Stomach smooth muscle (tissue), 2 donors: ENCODE results near the gene CPA5.

Experiments
- H3K27ac ChIP-seq: one replicate; pipeline ENCODE4 v1.7.0; 2013; ENCODE audit warnings: mild to moderate bottlenecking, low read length, inconsistent platforms
- H3K27me3 ChIP-seq, 2 donors: one replicate each; pipeline ENCODE4 v1.7.0; 2013; ENCODE audit warnings: low read length in 2 of 2; ENCODE audit not compliant: insufficient read depth in 2 of 2, control insufficient read depth in 1 of 2
- H3K36me3 ChIP-seq, 2 donors: one replicate each; pipeline ENCODE4 v1.7.0; 2013; ENCODE audit warnings: low read length in 2 of 2; ENCODE audit not compliant: control insufficient read depth in 2 of 2, insufficient read depth in 2 of 2
- H3K4me1 ChIP-seq: one replicate; pipeline ENCODE4 v1.7.0; 2013; ENCODE audit warnings: low read length; ENCODE audit not compliant: control insufficient read depth, insufficient read depth
- H3K4me3 ChIP-seq, 2 donors: one replicate each; pipeline ENCODE4 v1.7.0; 2013; ENCODE audit warnings: low read length in 2 of 2
- H3K9ac ChIP-seq, 2 donors: one replicate each; pipeline ENCODE4 v1.7.0; 2013; ENCODE audit warnings: low read length in 2 of 2, mild to moderate bottlenecking in 1 of 2
- H3K9me3 ChIP-seq, 2 donors: one replicate each; pipeline ENCODE4 v1.7.0; 2013; ENCODE audit warnings: low read length in 2 of 2; ENCODE audit not compliant: control insufficient read depth in 2 of 2
- donor health status: healthy.
- donor health status: Pancreatic carcinoma.

The CPA5 gene

GRCh38 chr7:130387628-130388403, 43.2 kb downstream of the CPA5 start:
- H3K27ac ChIP-seq = no peak overlapping the region

GRCh38 chr7:130388671-130389070, 44.1 kb downstream of the CPA5 start:
- Histone ChIP-seq H3K27ac (no peak overlapping the region), H3K27me3 (no peaks in the 10 kb centered on the region), H3K36me3 (no peaks in the 10 kb centered on the region), H3K9me3 (no peaks in the 10 kb centered on the region), H3K4me3 (no peak overlapping the region), H3K4me1 (no peaks in the 10 kb centered on the region), H3K9ac (no peak overlapping the region)

More at GRCh38 chr7:130387628-130388403, 43.2 kb downstream of the CPA5 start:
- Histone ChIP-seq H3K9ac (no peak overlapping the region), H3K9me3 (no peaks in the 10 kb centered on the region), H3K4me1 (no peaks in the 10 kb centered on the region), H3K4me3 (no peak overlapping the region), H3K36me3 (no peaks in the 10 kb centered on the region), H3K27me3 (no peaks in the 10 kb centered on the region)

- Histone ChIP-seq H3K4me3 (no peak overlapping the region), H3K27me3 (no peaks in the 10 kb centered on the region), H3K9me3 (no peaks in the 10 kb centered on the region), H3K36me3 (no peaks in the 10 kb centered on the region), H3K4me1 (no peaks in the 10 kb centered on the region), H3K27ac (no peak overlapping the region), H3K9ac (no peak overlapping the region)
Observed at GRCh38 chr7:130390486-130390885, 45.9 kb downstream of the CPA5 start.

DNA sequence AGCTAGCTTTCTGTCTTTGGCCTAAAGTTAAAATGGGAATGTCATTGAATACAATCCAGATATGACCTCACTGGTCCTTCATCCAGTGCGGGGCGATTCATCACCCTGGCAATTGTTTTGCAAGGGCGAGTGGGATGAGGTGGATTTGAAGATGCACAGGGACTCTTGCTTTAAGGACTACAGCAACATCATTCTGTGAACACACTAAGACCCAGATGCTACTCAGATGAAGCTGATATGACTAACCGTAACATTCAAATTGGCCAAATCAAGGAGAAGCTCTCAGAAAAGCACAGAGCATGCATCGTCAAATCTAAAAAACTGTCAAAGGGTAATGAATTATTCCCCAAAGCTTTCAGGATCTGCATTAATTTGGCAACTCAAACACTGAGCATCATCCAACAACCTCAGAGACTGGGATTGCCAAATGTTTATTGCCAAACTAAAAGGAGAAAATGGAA, 48.5 kb downstream of the CPA5 start:
- no peak overlapping the region for H3K9ac ChIP-seq
- H3K4me3 ChIP-seq = no peak overlapping the region
- H3K27me3 ChIP-seq = no peaks in the 10 kb centered on the region
- H3K9me3 ChIP-seq = no peaks in the 10 kb centered on the region
- no peaks in the 10 kb centered on the region for H3K36me3 ChIP-seq
- no peak overlapping the region for H3K27ac ChIP-seq
- H3K4me1 ChIP-seq = no peaks in the 10 kb centered on the region

GRCh38 chr7:130393841-130394411, 49.3 kb downstream of the CPA5 start:
- Histone ChIP-seq H3K4me3 (no peak overlapping the region), H3K36me3 (no peaks in the 10 kb centered on the region), H3K27ac (no peak overlapping the region), H3K9me3 (no peaks in the 10 kb centered on the region), H3K27me3 (no peaks in the 10 kb centered on the region), H3K4me1 (no peaks in the 10 kb centered on the region), H3K9ac (no peak overlapping the region)

DNA sequence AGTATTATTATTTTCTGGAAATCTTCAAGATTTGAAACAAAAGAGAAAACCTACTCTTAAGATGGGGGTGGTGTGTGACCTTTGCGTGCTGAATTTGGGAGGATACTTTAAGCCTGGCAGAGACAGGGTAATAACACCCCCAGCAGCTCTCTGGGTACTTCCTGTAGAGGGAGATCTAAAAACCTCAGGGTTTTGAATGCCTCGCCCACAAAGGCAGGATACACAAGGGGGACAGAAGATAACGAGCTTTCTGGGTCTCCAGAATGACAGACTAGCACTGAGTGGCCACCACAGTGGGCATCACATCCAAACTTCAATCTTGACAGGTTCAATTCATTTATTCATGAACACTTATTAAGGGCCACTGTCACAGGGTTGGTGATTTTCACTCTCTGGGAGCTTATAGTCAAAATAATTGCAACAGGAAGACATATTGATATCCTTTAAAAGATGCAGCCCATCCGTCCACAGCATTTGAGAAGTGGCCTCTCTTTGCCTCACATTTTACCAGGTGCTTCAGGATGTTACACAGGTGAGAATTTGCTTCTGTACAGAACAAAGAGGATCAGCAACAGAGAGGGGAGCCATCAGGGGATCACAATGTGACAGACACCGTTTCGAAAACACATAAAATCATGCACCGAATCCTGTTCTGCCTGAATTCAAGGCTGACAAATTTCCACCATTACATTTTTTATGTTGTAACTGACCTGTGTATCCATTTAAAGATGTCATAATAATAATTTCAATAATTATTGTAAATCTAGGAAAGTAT, 50.0 kb downstream of the CPA5 start:
- no peak overlapping the region for H3K4me3 ChIP-seq
- H3K9ac ChIP-seq = no peak overlapping the region
- H3K27me3 ChIP-seq = no peaks in the 10 kb centered on the region
- no peaks in the 10 kb centered on the region for H3K9me3 ChIP-seq
- no peaks in the 10 kb centered on the region for H3K4me1 ChIP-seq
- no peak overlapping the region for H3K27ac ChIP-seq
- H3K36me3 ChIP-seq = no peaks in the 10 kb centered on the region

DNA sequence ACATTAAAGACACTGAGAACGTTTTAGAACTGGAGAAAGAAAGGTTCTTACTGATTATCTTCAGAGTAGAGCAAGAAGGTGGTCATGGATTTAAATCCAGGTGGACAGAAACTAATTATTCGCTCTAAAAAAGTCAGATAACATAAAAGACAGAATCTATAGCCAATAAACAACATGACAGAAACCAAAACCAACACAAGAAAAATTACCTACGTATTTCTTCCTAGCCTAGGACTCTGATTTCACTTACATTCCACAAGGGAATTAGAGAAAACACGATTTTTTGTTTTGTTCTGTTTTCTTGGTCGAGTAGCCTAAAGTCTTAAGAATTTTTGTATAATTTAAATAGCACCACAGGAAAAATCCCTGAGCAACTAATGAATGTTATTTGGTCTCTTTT, 50.8 kb downstream of the CPA5 start:
- Histone ChIP-seq H3K27ac (no peak overlapping the region), H3K9me3 (no peaks in the 10 kb centered on the region), H3K4me1 (no peaks in the 10 kb centered on the region), H3K27me3 (no peaks in the 10 kb centered on the region), H3K4me3 (no peak overlapping the region), H3K36me3 (no peaks in the 10 kb centered on the region), H3K9ac (no peak overlapping the region)

GRCh38 chr7:130396109-130396508, 51.5 kb downstream of the CPA5 start:
- Histone ChIP-seq H3K27ac (no peak overlapping the region), H3K27me3 (no peaks in the 10 kb centered on the region), H3K4me1 (no peaks in the 10 kb centered on the region), H3K4me3 (peak overlapping the region in 1 of 2 donors; percentile 10), H3K36me3 (no peaks in the 10 kb centered on the region), H3K9me3 (no peaks in the 10 kb centered on the region), H3K9ac (no peak overlapping the region)

GRCh38 chr7:130397051-130397757, 52.6 kb downstream of the CPA5 start:
- H3K4me1 ChIP-seq = no peaks in the 10 kb centered on the region
- no peak overlapping the region for H3K9ac ChIP-seq

GRCh38 chr7:130397758-130398073, 53.1 kb downstream of the CPA5 start:
- peaks cover under 1 to 3% of the 10 kb centered on the region in 2 donors for H3K36me3 ChIP-seq
- H3K4me3 ChIP-seq = no peak overlapping the region
- no peaks in the 10 kb centered on the region for H3K4me1 ChIP-seq
- no peaks in the 10 kb centered on the region for H3K9me3 ChIP-seq
- no peaks in the 10 kb centered on the region for H3K27me3 ChIP-seq
- no peak overlapping the region for H3K9ac ChIP-seq
- H3K27ac ChIP-seq = no peak overlapping the region

More at GRCh38 chr7:130397051-130397757, 52.6 kb downstream of the CPA5 start:
- Histone ChIP-seq H3K27ac (no peak overlapping the region), H3K9me3 (no peaks in the 10 kb centered on the region), H3K4me3 (peak overlapping the region in 1 of 2 donors; percentile 10), H3K27me3 (no peaks in the 10 kb centered on the region), H3K36me3 (no peaks in the 10 kb centered on the region)
